CD4-positive, alpha-beta T cell treated with Interleukin-15 for 1 hour (primary cell): ENCODE results near the gene TRAPPC6A.
A peak's percentile ranks its signal among the peaks of the same experiment; 100 is the strongest.

ENCODE experiments used
- DNase-seq: peaks from one replicate; pipeline ENCODE4 v3.0.0-alpha.2; 2020

TRAPPC6A gene

DNA sequence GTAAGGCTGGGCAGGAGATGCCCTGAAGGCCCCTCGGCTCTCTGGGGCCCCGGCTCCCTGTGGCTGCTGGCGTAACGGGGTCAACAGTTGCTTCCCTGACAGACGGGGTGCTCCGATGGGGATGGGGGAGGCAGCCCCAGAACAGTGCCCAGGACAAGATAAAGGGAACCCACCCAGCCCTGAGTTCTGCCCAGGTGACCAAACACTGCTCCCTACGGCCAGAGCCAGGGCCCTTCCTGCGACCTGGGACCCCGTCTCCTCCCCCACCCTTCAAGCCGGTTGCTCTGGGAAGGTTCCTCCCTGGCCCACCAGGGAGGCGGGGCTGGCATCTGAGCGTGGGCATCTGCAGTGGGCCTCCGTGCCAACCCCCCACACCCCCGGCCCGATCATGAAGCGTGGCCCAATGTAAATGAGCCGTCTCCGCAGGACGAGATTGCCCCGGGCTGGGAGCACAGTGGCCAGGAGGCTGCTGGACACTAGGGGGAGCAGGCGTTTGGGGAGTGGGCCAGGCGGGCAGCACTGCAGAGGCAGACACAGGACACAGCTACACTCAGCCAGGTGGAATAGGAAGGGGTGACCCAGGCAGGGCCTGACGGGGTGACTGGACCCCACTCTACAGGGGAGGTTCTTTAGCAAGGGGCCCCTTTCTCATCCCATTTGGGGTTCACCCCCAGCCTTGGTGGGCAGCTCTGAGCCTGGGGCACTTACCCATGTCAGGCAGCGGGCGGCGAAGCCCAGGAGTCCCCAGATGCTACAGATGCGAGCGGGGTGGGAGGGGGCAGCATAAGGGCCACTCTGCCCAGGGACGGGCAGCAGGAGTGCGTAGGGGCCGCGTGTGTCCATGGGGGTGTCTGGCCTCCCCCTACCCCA lies 16.1 kb downstream of the TRAPPC6A start:
- no peak for DNase-seq

DNA sequence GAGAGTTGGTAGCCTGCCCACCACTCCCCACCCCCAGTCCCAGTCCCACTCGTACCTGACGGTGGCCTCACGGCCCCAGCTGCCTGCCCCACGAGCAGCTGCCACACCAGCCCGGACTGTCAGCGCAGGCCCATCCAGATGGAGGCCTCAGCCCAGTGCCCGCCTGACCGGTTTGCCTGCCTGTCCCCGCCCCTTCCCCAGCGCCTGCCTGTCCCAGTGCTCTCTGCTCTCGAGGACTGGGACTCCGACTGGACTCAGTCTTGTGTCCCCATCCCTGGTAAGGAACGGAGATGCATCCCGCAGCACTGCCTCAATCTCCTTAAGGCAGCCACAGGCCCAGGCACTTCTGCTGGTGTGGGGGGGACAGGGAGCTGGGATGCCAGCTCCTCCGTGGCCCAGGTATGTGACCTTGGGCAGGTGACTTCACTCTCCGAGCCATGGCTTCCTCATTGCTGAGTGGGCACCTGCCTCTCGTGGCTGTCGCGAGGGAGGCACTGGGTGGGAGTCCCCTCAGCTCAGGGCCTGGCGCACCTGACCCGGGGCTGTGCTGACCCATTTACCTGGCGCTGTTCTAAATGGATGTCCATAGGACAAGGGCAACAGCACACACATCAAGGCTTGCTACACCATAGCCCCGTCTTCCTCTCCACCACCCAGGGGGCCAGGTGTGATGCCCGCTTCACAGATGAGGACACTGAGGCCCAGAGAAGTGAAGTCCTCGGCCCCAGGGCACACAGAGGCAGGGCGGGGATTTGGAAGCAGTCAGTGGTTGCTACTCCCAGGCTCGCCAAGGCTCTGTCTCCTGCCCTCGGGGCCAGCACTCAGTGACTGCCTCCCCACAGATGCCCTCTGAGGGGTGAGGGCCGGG lies 16.9 kb downstream of the TRAPPC6A start, which contains the start of gene NKPD1:
NKPD1 (minus strand) TSS at position 113 of the 868 bp plus-strand sequence. CDS start 832 bp downstream, outside the sequence.
- DNase-seq: no peak

DNA sequence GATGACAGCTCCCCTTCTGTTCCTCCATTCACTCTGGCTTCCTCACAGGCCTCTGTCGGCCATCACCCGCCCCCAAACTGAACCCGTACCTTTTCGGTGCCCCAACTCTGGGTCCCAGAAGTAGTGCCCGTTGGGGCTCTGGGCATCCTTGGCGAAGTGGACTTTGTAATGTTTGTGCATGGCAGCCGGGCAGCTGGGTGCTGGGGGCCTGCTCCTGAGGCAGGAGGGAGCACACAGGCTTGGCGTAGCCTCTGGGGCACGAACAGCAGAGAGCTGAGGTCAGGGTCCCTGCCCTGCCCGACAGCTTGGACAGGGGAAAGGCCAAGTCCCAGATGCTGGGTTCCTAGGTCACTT lies 18.1 kb downstream of the TRAPPC6A start:
- no peak for DNase-seq

DNA sequence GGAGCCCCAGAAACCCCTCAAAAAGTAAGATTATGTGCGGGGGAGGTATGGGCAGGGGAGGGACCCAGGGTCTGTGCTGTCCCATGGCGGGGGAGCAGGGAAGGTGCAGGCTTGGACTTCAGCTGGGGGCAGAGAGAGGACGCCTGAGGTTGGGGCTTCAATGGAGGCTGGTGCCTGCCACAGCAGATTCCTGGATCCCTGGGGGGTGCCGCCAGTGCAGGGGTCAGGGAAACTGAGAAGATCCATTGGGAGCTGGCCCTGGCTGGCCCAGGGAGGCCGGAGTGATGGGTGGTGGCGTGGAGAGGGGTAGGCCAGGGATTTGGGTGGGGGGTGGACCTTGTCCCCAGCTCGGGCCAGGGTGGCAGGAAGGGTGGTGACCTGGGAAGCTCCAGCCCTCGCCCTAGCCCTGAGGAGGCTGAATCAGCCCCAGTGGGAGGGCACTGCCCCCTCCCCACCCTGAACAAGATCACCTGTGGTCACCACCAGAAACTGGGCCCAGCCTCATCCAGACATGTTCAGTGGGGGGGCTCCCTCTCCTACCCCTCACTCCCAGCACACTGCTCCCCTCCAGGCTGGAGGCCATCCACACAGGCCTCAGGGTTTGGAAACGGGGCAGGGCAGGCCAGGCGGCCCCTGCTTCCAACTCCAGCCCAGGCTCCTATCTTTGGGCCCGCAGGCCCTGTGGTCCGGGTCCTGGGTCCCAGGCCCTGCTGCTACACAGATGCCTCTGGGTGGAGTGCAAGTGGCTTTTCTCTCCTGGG lies 18.6 kb downstream of the TRAPPC6A start:
- no peak for DNase-seq

DNA sequence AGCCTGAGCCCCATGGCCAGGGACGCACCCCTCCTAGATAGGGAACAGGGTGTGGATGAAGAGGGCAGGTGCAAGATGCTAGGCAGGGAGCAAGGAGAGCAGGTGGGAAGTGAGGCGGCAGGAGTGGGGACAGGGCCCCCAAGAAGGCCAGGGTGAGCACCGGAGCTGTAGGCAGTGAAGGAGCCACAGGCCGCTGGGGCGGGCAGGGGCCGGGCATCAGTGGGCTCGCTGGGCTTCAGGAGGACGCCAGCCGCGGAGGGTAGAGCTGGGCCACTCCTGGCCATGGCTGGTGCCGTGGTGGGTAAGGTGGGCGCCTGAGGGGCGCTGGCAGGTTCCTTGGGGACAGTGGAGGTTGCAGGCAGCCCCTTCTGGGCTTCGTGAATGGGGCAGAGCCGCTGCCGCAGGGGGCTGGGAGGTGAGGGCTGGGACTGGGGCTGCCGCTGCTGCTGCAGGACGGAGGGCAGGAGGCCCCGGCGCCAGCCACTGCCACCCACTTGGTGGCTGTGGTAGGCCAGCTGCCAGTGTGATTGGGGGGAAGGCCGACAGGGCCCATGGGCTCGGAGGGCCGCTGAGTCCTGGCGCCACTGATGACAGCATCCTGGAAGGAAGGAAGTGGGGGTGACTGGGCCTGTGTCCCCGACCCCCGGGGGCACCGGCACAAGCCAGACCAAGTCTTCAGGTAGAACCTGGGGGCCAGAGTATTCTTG lies 19.4 kb downstream of the TRAPPC6A start:
- no peak for DNase-seq

DNA sequence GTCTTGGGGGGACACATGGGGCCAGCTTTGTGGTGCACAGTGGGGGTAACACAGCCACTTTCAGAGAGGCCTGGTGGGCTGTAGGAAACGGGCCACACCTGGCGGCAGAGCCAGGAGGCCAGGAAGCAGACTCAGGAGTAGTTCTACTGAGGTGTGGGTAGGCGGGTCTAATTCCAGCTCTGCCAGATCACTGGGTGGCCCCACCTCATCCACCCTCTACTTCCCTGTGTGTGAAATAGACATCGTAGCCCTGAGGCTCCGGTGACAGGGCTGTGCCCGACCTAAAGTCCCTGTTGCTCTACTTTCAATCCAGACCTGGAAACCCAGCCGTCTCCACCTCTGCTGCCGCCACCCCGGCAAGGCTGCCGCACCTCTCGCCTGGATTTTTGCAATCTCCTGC lies 21.3 kb downstream of the TRAPPC6A start:
- DNase-seq: no peak

DNA sequence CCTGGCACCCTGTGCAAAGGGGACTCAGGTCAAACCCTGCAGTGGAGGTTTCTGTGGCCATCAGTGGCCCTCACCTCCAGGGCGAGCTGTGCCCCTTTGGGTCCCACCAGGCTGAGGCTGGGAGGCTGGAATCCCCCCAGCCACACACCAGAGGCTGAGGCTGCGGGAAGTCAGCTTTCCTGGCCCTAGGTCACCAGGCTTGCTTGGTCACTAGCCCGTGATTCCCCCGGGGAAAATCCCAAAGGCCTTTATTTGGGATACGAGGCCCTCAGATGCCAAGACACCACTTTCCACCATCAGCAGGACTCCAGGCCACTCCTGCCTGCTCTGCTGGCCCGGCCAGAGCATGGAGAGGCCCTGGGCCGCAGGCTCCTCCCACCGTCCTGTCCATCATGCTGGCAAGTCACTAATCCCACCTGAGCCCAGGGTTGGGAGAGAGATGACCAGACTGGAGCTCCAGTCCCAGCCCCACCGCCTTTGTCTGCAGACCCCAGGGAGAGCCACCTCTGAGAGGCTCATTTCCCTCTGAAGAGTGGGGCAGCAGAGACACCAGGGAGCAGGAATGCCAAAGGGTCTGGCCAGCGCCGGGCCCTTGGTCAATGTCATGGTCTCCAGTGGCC lies 21.9 kb downstream of the TRAPPC6A start:
- DNase-seq: no peak

DNA sequence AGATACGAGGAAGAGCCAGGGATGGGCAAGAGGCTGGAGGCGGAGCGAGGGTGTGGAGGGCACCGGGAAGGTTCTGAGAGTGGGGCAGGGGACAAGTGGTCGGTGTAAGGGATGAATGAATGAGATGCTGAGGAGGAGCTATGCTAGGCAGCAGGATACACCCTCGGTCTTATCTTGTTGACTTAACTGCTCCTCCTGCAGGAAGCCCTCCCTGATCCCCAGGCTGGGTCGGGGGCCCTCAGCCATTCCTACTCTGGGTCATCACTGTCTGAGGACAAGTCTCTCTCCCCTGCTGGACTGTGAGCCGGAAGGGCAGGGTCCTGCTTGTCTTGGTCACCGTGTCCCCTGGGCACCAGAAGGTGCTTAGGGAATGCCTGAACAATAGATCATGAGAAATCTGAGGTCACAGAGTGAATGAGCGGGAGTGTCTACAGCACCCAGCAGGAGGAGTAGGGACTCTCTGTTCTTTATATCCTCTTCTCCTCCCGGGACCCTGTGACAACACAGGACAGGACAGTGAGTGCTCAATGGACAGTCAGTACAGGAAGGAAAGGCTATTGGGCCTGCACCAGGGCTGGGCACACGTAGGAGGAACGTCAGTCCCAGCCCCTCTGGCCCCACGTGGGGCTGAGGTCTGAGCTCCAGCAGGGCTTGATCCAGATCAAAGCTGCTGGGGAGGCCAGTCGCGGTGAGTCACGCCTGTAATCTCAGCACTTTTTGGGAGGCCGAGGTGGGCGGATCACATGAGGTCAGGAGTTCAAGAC lies 23.8 kb downstream of the TRAPPC6A start:
- no peak for DNase-seq

DNA sequence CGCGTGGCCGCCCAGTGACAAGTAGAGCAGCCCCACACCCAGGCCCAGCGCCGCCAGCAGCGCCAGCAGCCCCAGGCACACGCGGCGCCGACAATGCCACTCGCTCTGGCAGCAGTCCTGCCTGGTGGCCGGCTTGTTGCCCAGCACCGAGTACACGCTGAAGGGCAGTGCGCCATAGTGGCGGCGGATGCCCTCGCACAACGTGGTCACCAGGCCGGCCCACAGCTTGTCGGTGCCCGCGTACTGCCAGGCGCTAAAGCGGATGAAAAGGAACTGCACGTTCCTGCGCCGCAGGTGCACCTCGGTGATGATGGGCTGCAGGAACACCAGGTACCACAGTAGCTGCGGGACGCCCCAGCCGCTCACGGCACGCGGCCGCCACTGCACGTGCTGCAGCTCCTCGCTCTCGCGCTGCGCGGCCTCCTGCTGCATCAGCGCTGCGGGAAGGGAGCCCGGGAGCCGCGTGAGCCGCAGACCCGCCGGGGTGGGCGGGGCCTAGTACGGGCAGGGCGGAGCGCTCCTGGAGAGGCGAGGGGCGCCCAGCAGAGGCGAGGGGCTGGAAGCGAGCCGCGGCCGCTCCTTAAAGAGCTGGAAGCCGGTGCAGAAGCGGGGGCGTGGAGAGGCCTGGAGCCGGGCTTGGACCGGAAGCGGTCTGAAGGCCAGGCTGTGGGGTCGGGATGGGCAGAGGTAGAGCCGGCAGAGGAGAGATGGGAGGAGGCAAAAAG lies 24.5 kb downstream of the TRAPPC6A start:
- DNase-seq: no peak

DNA sequence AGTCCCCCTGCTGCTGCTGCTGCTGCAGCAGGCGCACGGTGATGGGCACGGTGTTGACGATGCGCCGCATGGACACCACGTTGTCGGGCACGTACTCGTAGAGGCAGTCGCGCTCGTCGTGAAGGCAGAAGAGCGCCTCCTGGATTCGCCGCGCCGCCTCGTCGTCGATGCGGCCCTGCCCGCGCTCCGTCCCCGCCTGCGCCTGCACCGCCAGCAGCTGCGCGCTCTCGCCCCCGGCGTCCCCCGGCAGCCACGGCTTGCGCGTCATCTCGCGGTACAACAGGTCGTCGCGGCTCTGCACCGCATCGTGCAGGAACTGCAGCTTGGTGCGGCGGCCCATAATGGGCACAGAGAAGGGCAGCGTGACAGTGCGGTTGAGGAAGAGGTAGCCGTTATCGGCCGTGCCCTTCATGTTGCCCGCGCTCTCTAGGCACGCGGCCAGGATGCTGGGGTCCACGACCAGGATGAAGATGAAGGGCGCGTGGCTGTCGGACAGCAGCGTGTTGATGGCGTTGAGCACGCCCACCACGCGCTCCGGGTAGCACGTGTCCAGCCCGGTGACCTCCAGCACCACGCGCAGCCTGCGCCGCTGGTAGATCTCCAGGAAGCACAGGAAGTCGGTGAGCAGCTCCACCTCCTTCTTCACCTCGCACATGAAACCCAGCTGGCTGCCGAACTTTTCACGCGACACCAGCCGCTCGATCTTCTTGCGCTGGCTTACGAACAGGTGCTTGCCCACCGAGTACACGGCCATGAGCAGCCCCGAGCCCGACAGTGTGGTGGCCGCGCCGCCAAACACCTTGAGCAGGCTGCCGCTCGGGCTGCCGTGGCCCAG lies 25.3 kb downstream of the TRAPPC6A start:
- DNase-seq: peak; percentile 50

DNA sequence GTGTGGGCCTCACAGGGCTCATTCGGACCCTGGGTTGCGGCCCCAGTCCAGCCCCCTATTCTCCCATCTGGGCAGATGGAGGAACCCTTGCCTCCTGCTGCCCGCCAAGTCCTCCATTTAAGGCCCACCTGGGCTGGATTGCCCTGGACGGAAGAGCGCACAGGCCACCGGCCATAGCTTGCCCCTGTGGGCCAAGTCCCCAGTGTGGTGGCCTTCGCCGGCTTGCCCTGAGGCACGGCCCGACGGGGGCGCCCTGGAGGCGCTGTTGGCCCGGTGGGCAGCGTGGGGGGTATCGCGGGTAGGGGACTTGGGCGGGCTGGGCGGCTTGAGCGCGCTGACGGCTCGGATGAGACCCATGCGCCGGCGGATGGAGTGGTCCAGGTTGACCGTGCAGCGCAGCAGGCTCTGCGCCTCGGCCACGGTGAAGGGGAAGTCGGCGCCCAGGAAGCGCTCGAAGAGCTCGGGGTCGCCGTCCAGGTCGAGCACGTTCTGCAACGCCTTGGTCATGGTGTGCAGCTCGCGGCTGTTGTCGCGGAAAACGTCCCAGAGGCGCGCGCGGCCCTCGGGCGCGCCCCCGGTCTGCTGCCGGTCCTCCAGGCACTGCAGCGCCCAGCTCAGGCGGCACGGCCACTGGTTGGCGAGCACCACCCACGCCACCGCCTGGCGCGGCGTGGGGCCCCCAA lies 26.1 kb downstream of the TRAPPC6A start:
- no peak for DNase-seq

DNA sequence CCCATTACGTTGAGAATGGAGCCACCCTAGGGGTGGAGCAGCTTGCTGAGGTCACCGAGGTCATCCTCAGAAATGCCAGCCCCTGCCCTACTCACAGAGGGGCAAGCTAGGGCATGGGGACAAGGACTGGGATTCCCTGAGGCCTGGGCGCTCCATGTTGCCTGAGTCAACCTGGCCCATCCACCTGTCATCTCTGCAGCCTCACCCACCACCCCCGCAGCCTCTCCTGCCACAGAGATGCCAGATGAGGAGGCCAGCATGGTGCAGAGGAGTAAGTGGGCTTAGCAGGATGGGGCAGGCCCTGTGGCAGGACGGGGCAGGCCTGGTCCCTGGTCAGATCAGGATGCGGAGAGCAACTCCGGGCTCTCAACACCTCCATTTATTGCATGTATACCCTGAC lies 26.7 kb downstream of the TRAPPC6A start:
- no peak for DNase-seq

DNA sequence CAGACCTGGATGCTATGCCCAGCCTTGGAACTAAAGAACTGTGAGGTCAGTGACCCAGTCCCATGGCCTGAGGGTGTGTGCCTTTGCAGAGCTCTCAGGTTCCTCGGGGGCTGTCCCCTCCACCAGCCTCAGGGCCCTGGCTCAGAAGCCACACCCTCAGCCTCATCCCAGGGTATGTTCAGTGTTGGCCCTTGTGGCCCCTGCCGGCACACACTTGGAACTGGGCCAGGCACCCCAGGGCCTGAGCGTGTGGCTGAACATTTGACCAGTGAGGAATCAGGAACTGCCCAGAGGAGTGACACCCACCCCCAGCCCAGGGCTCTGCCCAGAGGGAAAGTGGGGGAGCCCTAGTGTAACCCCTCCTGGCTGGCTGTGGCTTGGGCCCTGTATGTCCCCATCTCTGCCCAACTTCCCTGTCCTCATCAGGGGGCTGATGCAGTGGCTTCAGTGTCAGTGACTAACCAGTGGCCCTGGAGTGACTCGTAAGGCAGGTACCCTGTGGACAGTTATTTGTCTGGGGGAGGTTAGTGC lies 27.2 kb downstream of the TRAPPC6A start:
- no peak for DNase-seq

DNA sequence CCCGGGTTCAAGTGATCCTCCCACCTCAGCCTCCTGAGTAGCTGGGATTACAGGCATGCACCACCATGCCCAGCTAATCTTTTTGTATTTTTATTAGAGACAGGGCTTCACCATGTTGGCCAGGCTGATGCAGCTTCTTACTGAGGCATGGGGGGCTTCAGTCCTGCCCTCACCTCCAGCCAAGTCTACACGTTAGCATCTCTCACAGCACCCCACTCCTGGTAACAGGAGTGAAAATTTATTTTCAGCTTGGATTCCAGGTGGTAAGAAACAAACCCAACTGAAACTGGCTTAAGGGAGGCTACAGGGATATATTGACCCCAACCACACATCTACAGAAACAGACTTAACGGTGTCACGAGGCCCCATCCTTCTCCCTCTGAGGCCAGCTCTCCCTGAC lies 27.9 kb downstream of the TRAPPC6A start:
- no peak for DNase-seq

DNA sequence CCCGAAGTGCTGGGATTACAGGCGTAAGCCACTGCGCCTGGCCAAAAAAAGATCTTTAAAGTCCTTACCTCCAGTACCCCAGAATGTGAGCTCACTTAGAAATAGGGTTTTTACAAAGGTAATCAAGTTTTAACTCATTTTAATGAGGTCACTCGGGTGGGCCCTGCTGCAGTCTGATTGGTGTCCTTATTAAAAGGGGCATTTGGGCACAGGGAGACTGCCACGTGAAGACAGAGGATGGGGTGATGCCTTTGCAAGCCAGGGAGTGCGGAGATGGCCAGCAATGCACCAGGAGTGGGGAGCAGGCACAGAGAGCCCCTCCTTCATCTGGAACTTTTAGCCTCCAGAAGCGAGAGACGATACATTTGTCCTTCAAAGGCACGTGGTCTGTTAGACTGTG lies 28.9 kb downstream of the TRAPPC6A start:
- no peak for DNase-seq

DNA sequence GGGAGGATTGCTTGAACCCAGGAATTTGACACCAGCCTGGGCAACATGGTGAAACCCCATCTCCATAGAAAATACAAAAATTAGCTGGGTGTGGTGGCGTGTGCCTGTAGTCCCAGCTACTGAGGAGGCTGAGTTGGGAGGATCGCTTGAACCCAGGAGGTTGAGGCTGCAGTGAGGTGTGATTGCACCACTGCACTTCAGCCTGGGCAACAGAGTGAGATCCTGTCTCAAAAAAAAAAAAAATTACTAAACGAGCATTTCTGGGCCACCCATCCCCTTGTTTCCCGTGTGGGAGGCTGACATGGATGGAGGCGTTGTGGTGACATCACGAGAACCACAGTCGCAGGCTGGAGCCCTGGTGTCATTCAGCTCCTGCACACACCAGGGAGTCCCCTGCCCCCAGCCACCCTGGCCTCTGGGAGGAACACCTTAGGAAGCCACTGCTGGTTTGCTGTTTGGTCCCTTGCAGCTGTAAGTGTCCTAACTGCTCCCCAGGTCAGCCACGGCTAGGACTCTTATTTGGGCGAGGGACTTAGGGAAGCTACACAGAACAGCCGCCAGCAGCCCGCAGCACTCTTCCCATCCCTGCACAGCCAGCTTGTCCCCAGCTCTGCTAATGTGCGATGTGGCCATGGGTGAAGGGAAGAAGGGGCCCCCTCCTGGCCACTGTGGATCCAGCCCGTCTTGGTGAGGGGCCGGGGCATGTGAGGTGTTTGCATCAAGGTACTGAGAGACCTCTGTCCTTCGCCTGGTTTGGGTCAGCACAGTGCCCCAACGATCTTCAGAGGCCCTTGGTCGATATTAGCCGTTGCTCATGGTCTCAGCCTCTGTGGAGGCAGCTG lies 30.0 kb downstream of the TRAPPC6A start:
- no peak for DNase-seq

DNA sequence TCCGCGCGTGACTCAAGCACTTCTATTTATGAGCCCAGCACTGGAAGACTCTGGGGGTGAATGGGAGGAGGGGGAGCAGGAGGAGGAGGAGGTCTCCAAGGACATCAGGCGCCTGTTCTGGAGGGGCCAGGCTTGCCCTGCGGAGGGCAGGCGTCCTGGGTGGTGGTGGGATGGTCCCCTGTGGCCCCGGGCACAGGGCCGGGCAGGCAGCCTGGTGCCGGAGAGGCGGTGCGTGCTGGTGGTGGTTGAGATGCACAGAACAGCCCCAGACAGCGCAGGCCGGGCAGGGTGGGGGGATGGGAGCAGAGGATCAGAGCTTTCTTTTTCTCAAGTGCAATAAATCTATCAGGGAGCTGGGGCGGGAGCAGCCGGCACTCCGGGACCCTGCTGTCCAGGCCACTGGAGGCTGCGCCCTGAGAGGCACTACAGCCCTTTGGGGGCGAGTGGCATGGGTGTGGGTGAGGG lies 31.3 kb downstream of the TRAPPC6A start:
- no peak for DNase-seq

DNA sequence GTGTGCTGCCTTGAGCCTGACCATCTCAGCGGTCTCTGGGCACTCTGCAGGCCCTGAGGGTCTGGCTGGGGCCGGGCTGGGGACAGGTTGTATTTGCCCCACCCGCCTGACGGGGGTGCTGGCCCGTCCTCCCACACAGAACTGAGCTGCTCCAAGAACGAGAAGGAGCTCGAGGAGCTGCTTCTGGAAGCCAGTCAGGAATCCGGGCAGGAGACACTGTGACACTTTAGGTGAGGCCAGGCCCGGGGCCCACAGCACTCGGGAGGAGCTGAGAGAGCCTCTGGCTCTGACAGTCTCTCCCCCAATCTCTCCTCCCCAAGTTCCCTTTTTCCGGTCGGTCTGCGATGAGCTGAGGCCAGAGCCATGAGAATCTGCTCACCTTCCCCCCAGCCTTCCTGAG lies 31.8 kb downstream of the TRAPPC6A start:
- no peak for DNase-seq
